Measurements from ENCODE around the gene UBE2A. TPM values are rescaled to one million over a fixed set of nuclear protein-coding genes. Genes with fewer than 3 reads are reported as not detected.

UBE2A gene
- total and polyA plus RNA-seq, 10 of the 15 experiments (the other 5 are each of a cell fraction or from before 2014, with no cell fraction given): 20.8 to 121 (median 48.4) TPM

GRCh38 chrX:119552508-119552907, 21.9 kb upstream of the UBE2A start:
- H3K27ac ChIP-seq (ENCODE audit: control insufficient read depth, insufficient read depth): no peak overlapping the region
- no peaks in the 10 kb centered on the region for H4K20me1 ChIP-seq (ENCODE audit: control insufficient read depth, insufficient read depth)
- H2AFZ ChIP-seq (ENCODE audit: control insufficient read depth, low read depth, low read length): no peak overlapping the region
- RAD21 ChIA-PET (ENCODE audit: unreplicated experiment): no interaction called here
- ATAC-seq (no peak), FAIRE-seq (peak; percentile 7), DNase-seq (ENCODE audit: low read depth, low spot score) (no peak)
- H3K4me2 ChIP-seq (ENCODE audit: control insufficient read depth, insufficient read depth): no peak overlapping the region
- no TSS peak for BruUV-seq (replicated peaks)
- SMC1A ChIA-PET (ENCODE audit: uncharacterized antibody, unreplicated experiment): interaction anchor here (1.4 kb wide), 1 partner anchor 36 kb away, joined by 3 read pairs; no protein-coding TSS in a partner anchor
- H3K27me3 ChIP-seq (replicated peaks in 1 of 2; ENCODE audit: control insufficient read depth in 2 of 2, insufficient read depth in 2 of 2, low read length in 1 of 2): no peaks in the 10 kb centered on the region
- in situ Hi-C loops (cut with MboI) (no loop called here), intact Hi-C loops (cut with micrococcal nuclease; ENCODE audit: unreplicated experiment) (no loop called here)
- H3K79me2 ChIP-seq (ENCODE audit: control insufficient read depth, insufficient read depth, low read length): peaks cover 8% of the 10 kb centered on the region
- WGBS (ENCODE audit: insufficient coverage, insufficient replicate concordance, low lambda C conversion rate, missing lambda C conversion rate): 61% methylated on average over 3 of the region's 3 CpGs
- TF ChIP-seq, protein P1, sequence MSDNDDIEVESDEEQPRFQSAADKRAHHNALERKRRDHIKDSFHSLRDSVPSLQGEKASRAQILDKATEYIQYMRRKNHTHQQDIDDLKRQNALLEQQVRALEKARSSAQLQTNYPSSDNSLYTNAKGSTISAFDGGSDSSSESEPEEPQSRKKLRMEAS (IDR thresholded peaks at IDR 0.05; ENCODE audit: low read depth, low read length): no peak
- TF ChIP-seq FOXM1 (IDR thresholded peaks at IDR 0.05; ENCODE audit: low read depth, low read length): no peak
- TF ChIP-seq NBN (IDR thresholded peaks at IDR 0.05): no peak
- TF ChIP-seq MXI1 (IDR thresholded peaks at IDR 0.05; ENCODE audit: low read depth, low read length): no peak
- no peak for TF ChIP-seq WRNIP1 (IDR thresholded peaks at IDR 0.05; ENCODE audit: borderline replicate concordance, low read depth, low read length)
- TF ChIP-seq NRF1 (conservative IDR thresholded peaks at IDR 0.05; ENCODE audit: low read depth, low read length): no peak
- no peak for TF ChIP-seq TARDBP (IDR thresholded peaks at IDR 0.05; ENCODE audit: borderline replicate concordance)
- TF ChIP-seq, protein P2, sequence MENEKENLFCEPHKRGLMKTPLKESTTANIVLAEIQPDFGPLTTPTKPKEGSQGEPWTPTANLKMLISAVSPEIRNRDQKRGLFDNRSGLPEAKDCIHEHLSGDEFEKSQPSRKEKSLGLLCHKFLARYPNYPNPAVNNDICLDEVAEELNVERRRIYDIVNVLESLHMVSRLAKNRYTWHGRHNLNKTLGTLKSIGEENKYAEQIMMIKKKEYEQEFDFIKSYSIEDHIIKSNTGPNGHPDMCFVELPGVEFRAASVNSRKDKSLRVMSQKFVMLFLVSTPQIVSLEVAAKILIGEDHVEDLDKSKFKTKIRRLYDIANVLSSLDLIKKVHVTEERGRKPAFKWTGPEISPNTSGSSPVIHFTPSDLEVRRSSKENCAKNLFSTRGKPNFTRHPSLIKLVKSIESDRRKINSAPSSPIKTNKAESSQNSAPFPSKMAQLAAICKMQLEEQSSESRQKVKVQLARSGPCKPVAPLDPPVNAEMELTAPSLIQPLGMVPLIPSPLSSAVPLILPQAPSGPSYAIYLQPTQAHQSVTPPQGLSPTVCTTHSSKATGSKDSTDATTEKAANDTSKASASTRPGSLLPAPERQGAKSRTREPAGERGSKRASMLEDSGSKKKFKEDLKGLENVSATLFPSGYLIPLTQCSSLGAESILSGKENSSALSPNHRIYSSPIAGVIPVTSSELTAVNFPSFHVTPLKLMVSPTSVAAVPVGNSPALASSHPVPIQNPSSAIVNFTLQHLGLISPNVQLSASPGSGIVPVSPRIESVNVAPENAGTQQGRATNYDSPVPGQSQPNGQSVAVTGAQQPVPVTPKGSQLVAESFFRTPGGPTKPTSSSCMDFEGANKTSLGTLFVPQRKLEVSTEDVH (IDR thresholded peaks at IDR 0.05; ENCODE audit: low read depth, partially characterized antibody): no peak
- no peak for TF ChIP-seq ZNF207 (IDR thresholded peaks at IDR 0.05; ENCODE audit: borderline replicate concordance)
- TF ChIP-seq RBBP5 (conservative IDR thresholded peaks at IDR 0.05): no peak
- no peak for TF ChIP-seq CBFB (IDR thresholded peaks at IDR 0.05; ENCODE audit: low read depth)
- no peak for TF ChIP-seq JUND (IDR thresholded peaks at IDR 0.05; ENCODE audit: low read depth, low read length)
- TF ChIP-seq TCF12 (IDR thresholded peaks at IDR 0.05; ENCODE audit: low read depth, low read length): no peak
- TF ChIP-seq PAX8 (IDR thresholded peaks at IDR 0.05): no peak
- TF ChIP-seq DPF2 (IDR thresholded peaks at IDR 0.05): no peak
- TF ChIP-seq TCF3 (IDR thresholded peaks at IDR 0.05; ENCODE audit: borderline replicate concordance, insufficient read depth, low read depth, low read length): no peak
- TF ChIP-seq, protein P3, sequence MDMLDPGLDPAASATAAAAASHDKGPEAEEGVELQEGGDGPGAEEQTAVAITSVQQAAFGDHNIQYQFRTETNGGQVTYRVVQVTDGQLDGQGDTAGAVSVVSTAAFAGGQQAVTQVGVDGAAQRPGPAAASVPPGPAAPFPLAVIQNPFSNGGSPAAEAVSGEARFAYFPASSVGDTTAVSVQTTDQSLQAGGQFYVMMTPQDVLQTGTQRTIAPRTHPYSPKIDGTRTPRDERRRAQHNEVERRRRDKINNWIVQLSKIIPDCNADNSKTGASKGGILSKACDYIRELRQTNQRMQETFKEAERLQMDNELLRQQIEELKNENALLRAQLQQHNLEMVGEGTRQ (IDR thresholded peaks at IDR 0.05; ENCODE audit: borderline replicate concordance, low read depth, low read length): no peak
- TF ChIP-seq ZNF217 (IDR thresholded peaks at IDR 0.05): no peak
- TF ChIP-seq PML (IDR thresholded peaks at IDR 0.05; ENCODE audit: low read length): no peak
- no peaks in the 10 kb centered on the region for H3K9me3 ChIP-seq (replicated peaks; ENCODE audit: control insufficient read depth, insufficient read depth, low read length)
- CTCF ChIA-PET: no interaction called here
- H3K36me3 ChIP-seq (ENCODE audit: control insufficient read depth in 2 of 2, insufficient read depth in 2 of 2, low read length in 1 of 2): no peaks in the 10 kb centered on the region; a peak in 1 of 4 replicates
- no peak overlapping the region for H3K9ac ChIP-seq (ENCODE audit: control insufficient read depth, insufficient read depth, low read length)
- no peaks in the 10 kb centered on the region for H3K4me1 ChIP-seq (ENCODE audit: control insufficient read depth, insufficient read depth, low read length)
- H3K4me3 ChIP-seq: no peak overlapping the region
- POLR2A ChIA-PET: interaction anchor here (0.6 to 1.0 kb wide), 2 partner anchors 10 to 153 kb away, joined by 3 read pairs; no protein-coding TSS in a partner anchor

Data from GM12878 (cell line).